ENCODE data around the gene PAPPA2. TPM values are rescaled to one million over a fixed set of nuclear protein-coding genes. Genes with fewer than 3 reads are reported as not detected.

The PAPPA2 gene
- total RNA-seq, 6 donors from 2014 or later, result under 0.01 to 2.4 (median 0.45) TPM

GRCh38 chr1:176735201-176735600 is 272.2 kb downstream of the PAPPA2 start:
- no peak overlapping the region for H3K4me3 ChIP-seq
- no peaks in the 10 kb centered on the region for H3K4me1 ChIP-seq
- no peaks in the 10 kb centered on the region for H3K27me3 ChIP-seq
- ATAC-seq (ENCODE audit: low FRiP score in 2 of 2) (no peak), DNase-seq (no peak)
- H3K9me3 ChIP-seq, result no peaks in the 10 kb centered on the region
- no peak overlapping the region for H3K27ac ChIP-seq
- no peak for TF ChIP-seq POLR2AphosphoS5 (IDR thresholded peaks at IDR 0.05)
- no peak for TF ChIP-seq POLR2A (IDR thresholded peaks at IDR 0.05)
- TF ChIP-seq EP300 (IDR thresholded peaks at IDR 0.05), result no peak
- no peak for TF ChIP-seq CTCF (IDR thresholded peaks at IDR 0.05)
- no peaks in the 10 kb centered on the region for H3K36me3 ChIP-seq
- WGBS, 2 donors, result 84 to 89% methylated on average over 1 of the region's 1 CpG

- Histone ChIP-seq H3K9me3 (no peaks in the 10 kb centered on the region), H3K4me3 (no peak overlapping the region), H3K27me3 (no peaks in the 10 kb centered on the region), H3K4me1 (no peaks in the 10 kb centered on the region), H3K27ac (no peak overlapping the region), H3K36me3 (no peaks in the 10 kb centered on the region)
- TF ChIP-seq POLR2AphosphoS5 (IDR thresholded peaks at IDR 0.05) (no peak), CTCF (IDR thresholded peaks at IDR 0.05) (no peak), EP300 (IDR thresholded peaks at IDR 0.05) (no peak), POLR2A (IDR thresholded peaks at IDR 0.05) (no peak)
- DNase-seq, result no peak
- ATAC-seq (ENCODE audit: low FRiP score in 2 of 2), result no peak
Measured at GRCh38 chr1:176736015-176736414, 273.0 kb downstream of the PAPPA2 start.

GRCh38 chr1:176741181-176741580 is 278.2 kb downstream of the PAPPA2 start:
- no peaks in the 10 kb centered on the region for H3K36me3 ChIP-seq
- no peaks in the 10 kb centered on the region for H3K9me3 ChIP-seq
- no peaks in the 10 kb centered on the region for H3K27me3 ChIP-seq
- H3K4me1 ChIP-seq, result no peaks in the 10 kb centered on the region
- DNase-seq (no peak), ATAC-seq (ENCODE audit: low FRiP score in 2 of 2) (no peak)
- TF ChIP-seq EP300 (IDR thresholded peaks at IDR 0.05), result no peak
- TF ChIP-seq POLR2A (IDR thresholded peaks at IDR 0.05), result no peak
- no peak for TF ChIP-seq POLR2AphosphoS5 (IDR thresholded peaks at IDR 0.05)
- no peak for TF ChIP-seq CTCF (IDR thresholded peaks at IDR 0.05)
- 76 to 90% methylated on average over 4 of the region's 4 CpGs for WGBS, 2 donors
- no peak overlapping the region for H3K27ac ChIP-seq
- H3K4me3 ChIP-seq, result no peak overlapping the region

- Histone ChIP-seq H3K27ac (no peak overlapping the region), H3K4me1 (no peaks in the 10 kb centered on the region), H3K9me3 (no peaks in the 10 kb centered on the region), H3K36me3 (no peaks in the 10 kb centered on the region), H3K4me3 (no peak overlapping the region), H3K27me3 (no peaks in the 10 kb centered on the region)
- 61 to 74% methylated on average over 2 of the region's 2 CpGs for WGBS, 2 donors
- ATAC-seq (ENCODE audit: low FRiP score in 2 of 2), result no peak
- DNase-seq, result no peak
- no peak for TF ChIP-seq EP300 (IDR thresholded peaks at IDR 0.05)
- no peak for TF ChIP-seq POLR2AphosphoS5 (IDR thresholded peaks at IDR 0.05)
Measured at GRCh38 chr1:176742322-176742721, 279.3 kb downstream of the PAPPA2 start.

GRCh38 chr1:176744142-176744541 is 281.2 kb downstream of the PAPPA2 start:
- Histone ChIP-seq H3K27ac (no peak overlapping the region), H3K27me3 (no peaks in the 10 kb centered on the region), H3K4me1 (no peaks in the 10 kb centered on the region), H3K9me3 (no peaks in the 10 kb centered on the region), H3K36me3 (no peaks in the 10 kb centered on the region), H3K4me3 (no peak overlapping the region)
- no peak for TF ChIP-seq POLR2A (IDR thresholded peaks at IDR 0.05)
- no peak for TF ChIP-seq POLR2AphosphoS5 (IDR thresholded peaks at IDR 0.05)
- TF ChIP-seq EP300 (IDR thresholded peaks at IDR 0.05), result no peak
- no peak for TF ChIP-seq CTCF (IDR thresholded peaks at IDR 0.05)
- ATAC-seq (ENCODE audit: low FRiP score in 2 of 2), result no peak
- WGBS, 2 donors, result 85 to 90% methylated on average over 1 of the region's 1 CpG
- no peak for DNase-seq
